RCC 7860 (cell line): ENCODE results near the gene VPREB1.
"Not testable (repeated sequence)": the region's sequence is repeated elsewhere in the genome, so short reads cannot be mapped to it uniquely, and the experiment has no call there.

Source experiments
- DNase-seq: peaks from one replicate; pipeline ENCODE4 v3.0.0-alpha.2; 2015; ENCODE audit warnings: low spot score
- FAIRE-seq: peaks from 2 replicates; lab custom pipeline; 2012; peaks lifted over from hg19 to GRCh38; lab: Jason Lieb, UNC

Gene VPREB1

GRCh38 chr22:22244316-22245250 lies at the start of gene VPREB1:
TSS of gene VPREB1 (plus strand) at chr22:22244786. CDS start at chr22:22244814, 28 bp downstream.
- DNase-seq: no peak
- no peak for FAIRE-seq

GRCh38 chr22:22194931-22195264 lies 49.7 kb upstream of the VPREB1 start:
- no peak for FAIRE-seq

GRCh38 chr22:22195265-22196017 lies 49.1 kb upstream of the VPREB1 start:
- FAIRE-seq: no peak
- peak; percentile 49 for DNase-seq

More at GRCh38 chr22:22194931-22195264, 49.7 kb upstream of the VPREB1 start:
- DNase-seq: no peak

- FAIRE-seq: no peak
- no peak for DNase-seq
Observed at GRCh38 chr22:22196018-22196533, 48.5 kb upstream of the VPREB1 start.

GRCh38 chr22:22196833-22197477 lies 47.6 kb upstream of the VPREB1 start:
- DNase-seq: no peak
- no peak for FAIRE-seq

- DNase-seq: no peak
- FAIRE-seq: no peak
Observed at GRCh38 chr22:22197993-22198402, 46.6 kb upstream of the VPREB1 start.

GRCh38 chr22:22198751-22199150 lies 45.8 kb upstream of the VPREB1 start:
- DNase-seq (no peak), FAIRE-seq (no peak)

- FAIRE-seq: no peak
Observed at GRCh38 chr22:22199634-22200033, 45.0 kb upstream of the VPREB1 start.

GRCh38 chr22:22200569-22201184 lies 43.9 kb upstream of the VPREB1 start:
- FAIRE-seq (no peak), DNase-seq (no peak)

More at GRCh38 chr22:22199634-22200033, 45.0 kb upstream of the VPREB1 start:
- no peak for DNase-seq

GRCh38 chr22:22201185-22201929 lies 43.2 kb upstream of the VPREB1 start:
- DNase-seq (no peak), FAIRE-seq (no peak)

GRCh38 chr22:22201930-22202343 lies 42.6 kb upstream of the VPREB1 start:
- no peak for FAIRE-seq
- DNase-seq: no peak

GRCh38 chr22:22203048-22203971 lies 41.3 kb upstream of the VPREB1 start:
- no peak for FAIRE-seq

GRCh38 chr22:22207845-22208564 lies 36.6 kb upstream of the VPREB1 start:
- DNase-seq (peak; percentile 63), FAIRE-seq (no peak)

More at GRCh38 chr22:22203048-22203971, 41.3 kb upstream of the VPREB1 start:
- no peak for DNase-seq

- DNase-seq (no peak), FAIRE-seq (no peak)
Observed at GRCh38 chr22:22208652-22209051, 35.9 kb upstream of the VPREB1 start.

GRCh38 chr22:22209080-22209640 lies 35.4 kb upstream of the VPREB1 start:
- DNase-seq, FAIRE-seq: not testable (repeated sequence)

GRCh38 chr22:22210375-22210774 lies 34.2 kb upstream of the VPREB1 start:
- FAIRE-seq (peak; percentile 69), DNase-seq (peak; percentile 60)

- FAIRE-seq (no peak), DNase-seq (no peak)
Observed at GRCh38 chr22:22210889-22211833, 33.4 kb upstream of the VPREB1 start.
